MCF 10A (cell line): ENCODE results near the gene LPAR3. TPM values are rescaled to one million over a fixed set of nuclear protein-coding genes. Genes with fewer than 3 reads are reported as not detected.

ENCODE experiments used
- BruUV-seq: library from RNA; stranded (reverse); fragments of 400-500 nt; replicated peaks from 2 replicates; lab custom pipeline; 2021; lab: Mats Ljungman, UMichigan
- CTCF ChIA-PET: fragments of 300-600 bp; sonication (Branson Sonifier 250); formaldehyde crosslinking; extraction: SDS; loops from one replicate; lab custom pipeline; 2021; ENCODE audit warnings: antibody characterized with exemption, inconsistent platforms; lab: Yijun Ruan, JAX
- POLR2A ChIA-PET: fragments of 300-600, 350-650 bp; sonication (Branson Sonifier 250); formaldehyde crosslinking; extraction: SDS; loops from one replicate; lab custom pipeline; 2020; ENCODE audit warnings: antibody characterized with exemption, inconsistent platforms; lab: Yijun Ruan, JAX
- DNase-seq: peaks from one replicate; pipeline ENCODE4 v3.0.0-alpha.2; 2018; ENCODE audit not compliant: unreplicated experiment
- H3K27ac Mint-ChIP-seq: one replicate; pipeline ENCODE4 v1.8.0; 2022; ENCODE audit warnings: mild to moderate bottlenecking, low read depth, mixed read lengths; ENCODE audit not compliant: unreplicated experiment
- H3K27me3 Mint-ChIP-seq: one replicate; pipeline ENCODE4 v1.8.0; 2022; ENCODE audit warnings: mixed read lengths; ENCODE audit not compliant: insufficient read depth, unreplicated experiment
- H3K36me3 Mint-ChIP-seq: one replicate; pipeline ENCODE4 v1.8.0; 2022; ENCODE audit warnings: mild to moderate bottlenecking, moderate library complexity, mixed read lengths; ENCODE audit not compliant: insufficient read depth, unreplicated experiment
- H3K4me1 Mint-ChIP-seq: one replicate; pipeline ENCODE4 v1.8.0; 2022; ENCODE audit warnings: mixed read lengths; ENCODE audit not compliant: insufficient read depth, unreplicated experiment
- H3K4me3 Mint-ChIP-seq: one replicate; pipeline ENCODE4 v1.8.0; 2022; ENCODE audit warnings: mild to moderate bottlenecking, moderate library complexity, mixed read lengths; ENCODE audit not compliant: unreplicated experiment
- H3K9me3 Mint-ChIP-seq: one replicate; pipeline ENCODE4 v1.8.0; 2022; ENCODE audit warnings: mixed read lengths; ENCODE audit not compliant: unreplicated experiment
- intact Hi-C: fragments of 100-400 bp; cut with micrococcal nuclease; formaldehyde crosslinking; loops from 2 replicates; pipeline ENCODE4 v1.14.1; 2022
- total RNA-seq: library from RNA; stranded (reverse); gene quantifications from 2 replicates; pipeline ENCODE4 v1.2.3, GENCODE V29; 2022
- TF ChIP-seq, protein P1 (sequence below): fragments of 200-600 bp; IDR thresholded peaks from one replicate; pipeline ENCODE4 v1.8.0; 2022; ENCODE audit warnings: antibody characterized with exemption, mild to moderate bottlenecking; ENCODE audit not compliant: unreplicated experiment

Gene LPAR3
- total RNA-seq, 1 experiment from 2014 or later: 1.0 TPM

DNA sequence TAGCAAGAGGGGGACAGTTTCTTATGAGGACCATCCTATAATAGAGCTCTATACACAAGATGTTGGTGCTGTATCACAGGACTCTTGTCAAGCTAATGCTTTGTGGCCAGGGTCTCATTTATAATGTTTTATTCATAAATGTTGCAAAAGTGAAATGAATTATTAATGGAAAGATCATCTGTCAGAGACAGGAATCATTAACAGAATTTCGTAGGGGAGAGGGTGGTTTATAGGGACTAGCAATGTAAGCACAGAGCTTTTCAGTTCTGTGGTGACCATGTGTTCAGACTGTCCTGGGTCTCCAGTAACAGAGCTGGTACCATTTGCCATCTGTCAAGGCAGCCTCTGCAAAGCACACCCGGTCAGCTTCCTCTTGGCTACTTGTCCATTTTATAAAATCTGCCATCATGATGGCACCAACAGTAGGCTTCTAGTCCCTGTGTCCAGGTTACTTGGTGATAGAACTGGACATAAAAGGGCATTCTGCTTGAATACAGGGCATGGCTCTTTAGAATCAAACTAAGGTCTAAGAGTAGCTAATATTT, 36.2 kb downstream of the LPAR3 start:
- CTCF ChIA-PET: interaction anchor here (0.6 to 1.4 kb wide), 6 partner anchors 29 to 277 kb away, joined by 3 to 5 read pairs (median 3); no protein-coding TSS in a partner anchor
- H3K27me3 Mint-ChIP-seq: no peaks in the 10 kb centered on the region
- peaks cover 20% of the 10 kb centered on the region for H3K9me3 Mint-ChIP-seq
- H3K36me3 Mint-ChIP-seq: no peaks in the 10 kb centered on the region
- TF ChIP-seq, protein P1, sequence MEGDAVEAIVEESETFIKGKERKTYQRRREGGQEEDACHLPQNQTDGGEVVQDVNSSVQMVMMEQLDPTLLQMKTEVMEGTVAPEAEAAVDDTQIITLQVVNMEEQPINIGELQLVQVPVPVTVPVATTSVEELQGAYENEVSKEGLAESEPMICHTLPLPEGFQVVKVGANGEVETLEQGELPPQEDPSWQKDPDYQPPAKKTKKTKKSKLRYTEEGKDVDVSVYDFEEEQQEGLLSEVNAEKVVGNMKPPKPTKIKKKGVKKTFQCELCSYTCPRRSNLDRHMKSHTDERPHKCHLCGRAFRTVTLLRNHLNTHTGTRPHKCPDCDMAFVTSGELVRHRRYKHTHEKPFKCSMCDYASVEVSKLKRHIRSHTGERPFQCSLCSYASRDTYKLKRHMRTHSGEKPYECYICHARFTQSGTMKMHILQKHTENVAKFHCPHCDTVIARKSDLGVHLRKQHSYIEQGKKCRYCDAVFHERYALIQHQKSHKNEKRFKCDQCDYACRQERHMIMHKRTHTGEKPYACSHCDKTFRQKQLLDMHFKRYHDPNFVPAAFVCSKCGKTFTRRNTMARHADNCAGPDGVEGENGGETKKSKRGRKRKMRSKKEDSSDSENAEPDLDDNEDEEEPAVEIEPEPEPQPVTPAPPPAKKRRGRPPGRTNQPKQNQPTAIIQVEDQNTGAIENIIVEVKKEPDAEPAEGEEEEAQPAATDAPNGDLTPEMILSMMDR: no peak
- POLR2A ChIA-PET: interaction anchor here (0.8 to 2.4 kb wide), 3 partner anchors 9 to 31 kb away, joined by 4 to 11 read pairs (median 4); no protein-coding TSS in a partner anchor
- H3K4me1 Mint-ChIP-seq: peaks cover 34% of the 10 kb centered on the region
- DNase-seq: no peak
- no peak overlapping the region for H3K27ac Mint-ChIP-seq
- no peak overlapping the region for H3K4me3 Mint-ChIP-seq
- BruUV-seq: no TSS peak
- intact Hi-C loops: no loop called here

GRCh38 chr1:84855691-84856630, 37.0 kb downstream of the LPAR3 start:
- intact Hi-C loops: no loop called here
- ChIA-PET CTCF (interaction anchor here (1.4 kb wide), 1 partner anchor 93 kb away, joined by 3 read pairs; no protein-coding TSS in a partner anchor), POLR2A (interaction anchor here (0.5 to 2.4 kb wide), 5 partner anchors 8 to 141 kb away, joined by 3 to 11 read pairs (median 4); no protein-coding TSS in a partner anchor)
- Mint-ChIP-seq H3K36me3 (no peaks in the 10 kb centered on the region), H3K4me3 (no peak overlapping the region), H3K27me3 (no peaks in the 10 kb centered on the region), H3K27ac (peak overlapping the region; percentile 86), H3K9me3 (peaks cover 20% of the 10 kb centered on the region), H3K4me1 (peaks cover 41% of the 10 kb centered on the region)
- no peak for DNase-seq
- BruUV-seq: no TSS peak
- TF ChIP-seq, protein P1: no peak

DNA sequence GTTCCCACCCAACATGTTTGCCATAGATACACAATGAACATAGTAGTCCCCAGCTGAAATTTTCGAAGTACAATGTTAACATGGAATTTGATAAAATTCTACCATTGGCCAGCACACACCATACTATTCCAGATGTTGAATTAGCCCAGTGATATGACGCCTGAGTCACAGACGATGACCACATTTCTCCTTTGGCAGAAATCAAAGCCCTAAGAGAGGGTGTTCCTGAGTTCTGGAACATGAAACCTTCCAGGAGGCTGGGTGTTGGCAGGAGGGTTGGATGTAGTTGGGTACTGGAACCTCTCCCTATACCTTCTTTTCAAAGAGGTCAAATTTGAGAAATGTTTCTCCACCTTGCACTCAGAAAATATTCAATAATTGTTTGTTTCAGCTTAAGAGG, 37.8 kb downstream of the LPAR3 start:
- peak overlapping the region; percentile 86 for H3K27ac Mint-ChIP-seq
- no TSS peak for BruUV-seq

More for the DNA sequence above, 37.8 kb downstream of the LPAR3 start:
- ChIA-PET CTCF (no interaction called here), POLR2A (interaction anchor here (0.5 to 1.0 kb wide), 3 partner anchors 13 to 346 kb away, joined by 3 to 4 read pairs (median 4); no protein-coding TSS in a partner anchor)
- DNase-seq: peak; percentile 60
- Mint-ChIP-seq H3K36me3 (no peaks in the 10 kb centered on the region), H3K9me3 (peaks cover 20% of the 10 kb centered on the region), H3K27me3 (no peaks in the 10 kb centered on the region), H3K4me1 (peaks cover 41% of the 10 kb centered on the region), H3K4me3 (no peak overlapping the region)
- intact Hi-C loops: no loop called here
- TF ChIP-seq, protein P1: no peak
